Right ventricle myocardium inferior (tissue), 1 donor: ENCODE measurements around the gene DHRS1. TPM values are rescaled to one million over a fixed set of nuclear protein-coding genes. Genes with fewer than 3 reads are reported as not detected.

ENCODE experiments used
- ATAC-seq: fragments of 200-7000 bp; cut with Tn5 transposase; one replicate; pipeline ENCODE4 v1.9.1; 2020; ENCODE audit warnings: mild to moderate bottlenecking, moderate library complexity
- DNase-seq: peaks from one replicate; pipeline ENCODE4 v3.0.0; 2021; ENCODE audit errors: missing footprints
- intact Hi-C: fragments of 100-400 bp; cut with DNase I; formaldehyde crosslinking; loops from one replicate; pipeline ENCODE4 v1.11.0; 2022
- long read RNA-seq: library from polyadenylated mRNA; unstranded; transcript quantifications from one replicate; pipeline ENCODE4 v2.0.0, GENCODE V29; 2021
- total RNA-seq: library from RNA; stranded (reverse); fragmentation: NEBNext Ultra II Directional; extraction: Animal tissue kit (Norgen Biotek cat#: 25700); gene quantifications from one replicate; pipeline ENCODE4 v1.2.1, GENCODE V29; 2021
- donor health status: DM: no; HTN: yes; CAD: no; lungs with severe emphysema.

Gene DHRS1
- 8.3 TPM for total RNA-seq
- long read RNA-seq, partial matches to known transcripts, result 0 of 5 reads
- long read RNA-seq, other reads (novel, unspliced or antisense), result 5 of 5 reads

DNA sequence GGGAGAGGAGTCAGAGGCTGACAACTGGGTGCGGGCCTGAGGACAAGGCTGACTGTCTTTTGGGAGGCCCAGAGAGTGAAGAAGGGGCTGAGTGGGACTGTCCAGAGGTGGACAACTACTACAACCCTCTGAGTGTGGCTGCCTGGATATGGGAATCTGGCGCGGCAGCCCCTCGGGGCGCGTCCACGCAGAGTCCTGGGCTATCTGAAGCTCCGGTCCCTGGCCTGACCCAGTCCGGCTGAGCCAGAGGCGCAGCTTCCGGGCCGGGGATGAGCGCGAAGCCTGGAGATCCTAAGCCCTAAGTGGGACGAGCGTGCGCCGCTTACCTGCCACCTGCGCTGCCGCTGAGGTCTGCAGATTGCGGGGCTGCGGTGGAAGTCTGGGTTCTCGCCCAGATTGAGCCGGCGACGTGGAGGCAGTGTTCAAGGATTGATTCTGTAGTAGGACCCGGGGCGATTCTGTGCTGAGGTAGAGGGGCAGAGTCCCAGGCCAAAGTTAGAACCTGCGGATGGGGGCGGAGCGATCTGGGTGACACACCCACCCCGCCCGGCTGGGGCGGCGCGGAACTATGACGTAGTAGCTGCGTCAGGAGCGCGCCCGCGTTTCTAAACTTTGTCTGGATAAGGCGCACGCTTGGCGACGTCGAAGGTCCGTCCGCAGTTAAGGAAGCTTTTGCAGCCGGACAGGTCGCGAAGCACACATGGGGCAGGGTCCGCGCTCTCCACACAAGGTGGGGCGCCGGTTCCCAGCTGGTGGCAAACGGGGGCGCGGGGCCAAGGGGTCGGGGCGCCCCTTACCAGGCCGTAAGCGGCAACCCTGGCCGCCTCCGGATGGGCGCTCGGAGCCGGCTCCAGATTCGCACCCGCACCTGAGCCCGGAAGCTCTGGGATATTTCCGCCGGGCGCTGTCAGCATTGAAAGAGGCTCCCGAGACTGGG is at the start of gene DHRS1, which contains the start of gene NOP9:
TSS of gene DHRS1 (minus strand) at position 526 of the 937 bp plus-strand sequence. CDS start 674 bp downstream, outside the sequence.
TSS of gene NOP9 (plus strand) at position 596 of the 937 bp plus-strand sequence. CDS start at position 701, 105 bp downstream.
- DNase-seq, result peak; percentile 96
- intact Hi-C loops, result loop anchor here (2.0 to 5.0 kb wide), 2 partner anchors 27 to 112 kb away; partner anchors contain the start of gene IPO4
- peak; percentile 88 for ATAC-seq

DNA sequence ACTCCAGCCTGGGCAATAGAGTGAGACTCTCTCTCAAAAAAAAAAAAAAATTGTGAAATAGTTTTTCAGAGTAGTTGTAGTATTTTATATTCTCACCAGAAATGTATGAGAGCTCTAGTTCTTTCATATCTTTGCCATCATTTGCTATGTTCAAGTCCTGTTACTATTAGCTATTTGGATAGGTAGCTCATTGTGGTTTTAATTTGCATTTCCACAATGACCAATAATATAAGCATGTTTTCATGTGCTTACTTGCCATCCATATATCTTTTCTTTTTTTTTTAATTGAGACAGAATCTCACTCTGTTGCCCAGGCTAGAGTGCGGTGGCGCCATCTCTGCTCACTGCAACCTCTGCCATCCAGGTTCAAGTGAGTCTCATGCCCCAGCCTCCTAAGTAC is 48.6 kb upstream of the DHRS1 start:
- ATAC-seq, result no peak
- intact Hi-C loops, result no loop called here
- no peak for DNase-seq

- DNase-seq (no peak), ATAC-seq (no peak)
- intact Hi-C loops, result no loop called here
These were observed 47.6 kb upstream of the DHRS1 start for GRCh38 chr14:24347134-24347533.

GRCh38 chr14:24343795-24344660 is 44.4 kb upstream of the DHRS1 start:
- DNase-seq (no peak), ATAC-seq (no peak)
- intact Hi-C loops, result no loop called here

DNA sequence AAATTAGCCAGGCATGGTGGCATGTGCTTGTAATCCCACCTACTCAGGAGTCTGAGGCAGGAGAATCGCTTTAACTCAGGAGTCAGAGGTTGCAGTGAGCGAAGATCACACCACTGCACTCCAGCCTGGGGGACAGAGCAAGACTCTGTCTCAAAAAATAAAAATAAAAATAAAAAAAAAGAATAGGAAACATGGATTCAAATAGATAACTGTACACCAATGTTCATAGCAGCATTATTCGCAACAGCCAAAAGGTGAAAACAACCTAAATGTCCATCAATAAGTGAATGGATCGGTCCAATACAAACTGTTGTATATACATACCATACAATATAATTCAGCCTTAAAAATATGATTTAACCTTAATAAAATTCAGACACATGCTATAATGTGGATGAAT is 43.3 kb upstream of the DHRS1 start:
- ATAC-seq (no peak), DNase-seq (no peak)
- intact Hi-C loops, result no loop called here

DNA sequence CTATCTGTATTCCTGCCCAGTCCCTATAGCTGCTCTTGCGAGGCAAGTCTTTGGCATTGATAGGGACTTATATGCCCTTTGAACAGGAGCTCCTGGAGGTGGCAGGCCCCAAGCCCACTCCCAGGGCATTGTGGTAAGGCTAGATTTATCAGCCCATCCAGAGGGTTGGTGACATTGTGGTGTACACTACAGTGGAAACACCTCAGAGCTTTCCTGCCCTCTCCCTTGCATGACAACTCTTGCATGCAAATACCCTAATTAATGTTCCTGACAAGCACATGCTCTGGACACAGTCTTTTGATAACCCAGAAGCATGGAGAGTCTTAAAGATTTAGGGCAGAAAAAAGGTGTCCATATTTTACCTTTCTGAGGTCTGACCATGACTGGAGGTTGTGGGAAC is 41.0 kb upstream of the DHRS1 start:
- DNase-seq, result no peak
- no peak for ATAC-seq
- intact Hi-C loops, result no loop called here

DNA sequence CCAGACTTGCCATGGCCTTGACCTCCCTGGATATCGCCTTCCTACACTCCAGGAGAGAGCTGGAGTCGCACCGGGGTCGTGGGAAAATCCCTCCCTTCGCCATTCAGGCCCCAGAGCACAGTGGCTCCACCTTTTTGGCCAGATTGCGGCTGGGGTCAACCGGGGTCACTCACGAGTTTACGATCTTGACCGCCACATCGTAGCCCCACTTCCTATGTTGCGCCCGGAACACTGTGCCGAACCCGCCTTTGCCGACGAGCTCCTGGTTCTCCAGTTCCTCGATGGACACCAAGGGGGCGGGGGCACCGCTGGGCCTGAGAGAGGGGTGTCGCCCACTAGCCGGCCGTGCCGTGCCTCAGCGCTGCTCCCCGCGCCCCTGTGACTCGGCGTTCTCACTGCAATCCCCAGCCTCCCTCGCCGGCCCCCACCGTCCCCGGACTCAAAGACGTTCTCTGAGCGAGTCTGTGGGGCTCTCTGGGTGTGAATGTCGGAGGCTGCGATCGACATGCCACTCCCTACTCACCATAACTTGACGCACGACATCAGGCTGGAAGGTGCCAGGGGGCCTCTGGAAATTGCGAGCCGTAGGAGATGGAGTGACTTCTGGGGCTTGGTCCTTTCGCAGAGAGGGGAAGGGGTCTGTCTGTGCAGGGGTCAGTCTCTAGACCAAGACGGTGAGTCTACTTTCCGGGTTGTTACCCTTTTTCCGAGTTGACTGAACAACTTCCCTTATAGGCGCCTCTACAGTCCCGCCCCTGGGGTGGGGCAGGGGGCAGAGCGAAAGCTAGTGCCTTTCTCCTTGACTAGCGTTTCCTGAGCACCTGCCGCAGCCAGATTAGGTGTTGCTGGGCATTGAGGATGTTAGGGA is 39.9 kb upstream of the DHRS1 start, which contains the start of gene RIPK3:
TSS of gene RIPK3 (minus strand) at position 708 of the 868 bp plus-strand sequence. CDS start at position 543, 165 bp downstream.
- intact Hi-C loops, result no loop called here
- DNase-seq (peak; percentile 86), ATAC-seq (peak; percentile 53)

DNA sequence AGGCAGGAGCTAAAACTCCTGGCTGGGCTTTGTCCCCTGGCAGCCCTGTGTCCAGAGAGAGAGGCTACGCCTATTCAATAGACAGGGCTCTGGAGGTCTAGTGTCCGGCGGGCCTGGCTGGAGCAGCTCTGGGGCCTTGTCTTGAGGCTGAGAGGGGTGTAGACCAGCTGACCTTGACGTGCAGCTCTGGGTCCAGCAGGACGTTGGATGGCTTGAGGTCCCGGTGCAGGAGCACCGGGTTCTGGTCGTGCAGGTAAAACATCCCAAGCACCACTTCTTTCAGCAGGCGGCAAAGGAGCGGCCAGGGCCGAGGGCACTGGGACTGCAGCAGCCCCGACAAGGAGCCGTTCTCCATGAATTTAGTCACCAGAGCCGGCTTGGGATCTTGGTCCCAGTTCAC is 39.3 kb upstream of the DHRS1 start:
- DNase-seq (no peak), ATAC-seq (no peak)
- intact Hi-C loops, result no loop called here

GRCh38 chr14:24337824-24338175 is 38.2 kb upstream of the DHRS1 start:
- DNase-seq (no peak), ATAC-seq (no peak)
- intact Hi-C loops, result no loop called here

DNA sequence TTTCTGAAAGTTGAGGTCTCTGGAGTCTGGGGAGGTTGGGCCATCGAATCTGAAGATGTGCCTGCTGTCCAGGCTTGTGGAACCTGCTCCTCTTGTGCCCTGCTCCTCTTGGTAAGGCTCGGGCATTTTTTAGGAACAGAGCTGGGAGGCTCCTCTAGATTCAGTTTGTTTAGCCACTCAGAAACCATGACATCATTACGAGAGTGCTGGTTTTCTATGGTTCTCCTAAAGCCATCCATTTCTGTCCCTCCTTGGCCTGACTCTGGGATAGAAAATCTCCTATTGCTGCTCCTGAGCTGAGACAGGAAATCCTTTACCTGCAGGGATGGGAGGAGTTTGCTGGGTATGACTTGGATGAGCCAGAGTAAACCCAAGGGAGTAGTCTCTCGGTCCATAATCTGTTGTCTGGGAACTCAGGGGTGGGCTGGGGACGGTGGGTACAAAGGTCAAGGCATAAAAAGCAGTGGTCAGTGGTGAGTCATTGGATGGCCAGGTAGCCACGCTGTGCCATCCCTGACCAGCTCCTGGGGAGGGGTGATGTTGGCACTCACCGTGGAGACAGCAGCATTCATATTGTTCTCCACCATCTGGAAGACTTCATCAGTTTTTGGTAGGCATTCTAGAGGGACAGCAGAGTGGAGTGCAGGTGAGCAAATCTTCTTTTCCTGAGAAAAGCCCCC is 37.7 kb upstream of the DHRS1 start:
- ATAC-seq (no peak), DNase-seq (no peak)
- intact Hi-C loops, result no loop called here

GRCh38 chr14:24335461-24336171 is 36.0 kb upstream of the DHRS1 start:
- no peak for DNase-seq
- no peak for ATAC-seq
- intact Hi-C loops, result loop anchor here (2.0 kb wide), 2 partner anchors 31 to 95 kb away; no protein-coding TSS in a partner anchor

DNA sequence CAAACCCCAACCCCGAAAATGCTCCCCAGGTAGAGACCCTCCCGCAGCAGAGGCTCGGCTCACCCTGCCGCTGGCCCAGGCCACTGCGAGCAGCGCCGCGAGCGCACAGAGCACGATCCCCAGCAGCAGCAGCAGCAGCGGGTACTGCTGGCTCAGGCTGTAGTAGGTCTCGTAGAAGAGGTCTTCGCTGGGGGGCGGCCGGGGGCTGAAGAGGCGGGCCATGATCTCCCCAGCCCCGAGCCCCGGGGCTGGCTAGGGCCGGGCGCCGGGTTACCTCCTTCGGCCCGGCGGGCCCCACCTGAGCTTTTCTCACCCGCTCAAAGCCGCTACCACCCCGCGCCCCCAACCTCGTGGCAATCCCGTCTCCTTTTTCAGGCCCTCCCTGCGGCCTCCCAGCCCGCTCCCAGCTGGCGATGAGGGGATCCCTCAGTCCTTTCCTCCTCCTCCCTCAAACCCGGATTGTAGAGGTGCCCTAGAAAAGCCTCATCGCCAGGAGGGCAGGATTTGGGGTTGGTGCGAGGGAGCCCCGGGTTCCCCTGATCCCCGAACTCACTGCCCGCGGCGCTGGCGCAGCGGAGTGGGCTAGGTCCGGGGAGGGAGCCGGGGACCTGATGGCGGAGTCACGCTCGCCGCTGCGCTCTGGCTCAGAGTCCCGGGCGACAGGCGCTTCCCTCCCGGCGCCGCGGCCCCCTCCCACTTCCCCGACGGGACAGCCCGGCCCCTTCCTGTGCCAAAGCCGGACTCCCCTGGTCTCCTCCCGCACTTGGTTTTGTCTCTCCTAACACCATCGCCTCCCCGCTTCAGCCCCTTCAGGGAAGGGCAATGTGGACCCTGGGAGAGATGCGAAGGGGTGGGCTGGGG is 35.1 kb upstream of the DHRS1 start, which contains the start of gene ADCY4:
TSS of gene ADCY4 (minus strand) at position 641 of the 861 bp plus-strand sequence. CDS start at position 222, 419 bp downstream.
- ATAC-seq (no peak), DNase-seq (no peak)
- intact Hi-C loops, result loop anchor here (2.0 kb wide), 2 partner anchors 32 to 96 kb away; no protein-coding TSS in a partner anchor

DNA sequence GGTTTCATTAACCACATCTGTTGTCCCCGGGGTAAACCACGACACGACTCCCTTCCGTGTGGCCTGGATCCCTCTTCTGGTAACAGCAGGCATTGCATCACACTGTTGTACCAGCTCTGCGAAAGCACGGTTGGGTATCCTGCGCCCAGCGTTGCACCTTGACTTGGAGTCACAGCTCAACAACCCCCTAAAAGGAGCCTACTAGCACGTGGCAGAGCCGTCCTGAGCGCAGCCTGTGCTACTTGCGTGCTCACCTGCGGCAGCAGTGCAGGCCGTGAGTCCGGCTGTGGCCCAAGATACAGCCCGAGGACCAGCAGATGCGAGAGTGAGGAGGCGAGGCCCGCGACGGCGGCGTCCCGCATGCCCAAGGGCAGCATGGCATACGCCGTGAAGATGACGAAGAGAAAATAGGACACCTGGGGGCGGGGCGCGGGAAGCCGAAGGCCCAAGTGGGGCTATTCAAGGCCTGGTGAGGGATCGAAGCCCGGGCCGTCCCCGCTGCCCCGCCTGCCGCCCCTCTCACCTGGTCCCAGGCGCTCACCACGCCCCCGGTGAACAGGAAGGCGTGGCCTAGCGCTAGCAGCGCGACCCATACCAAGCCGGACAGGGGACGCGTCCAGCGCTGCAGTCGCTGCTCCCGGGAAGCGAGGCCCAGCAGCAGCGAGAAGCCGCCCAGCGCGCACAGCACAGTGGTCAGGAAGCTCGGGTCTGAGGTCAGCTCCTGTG is 32.9 kb upstream of the DHRS1 start:
- peak; percentile 70 for ATAC-seq
- intact Hi-C loops, result no loop called here
- DNase-seq, result peak; percentile 77

DNA sequence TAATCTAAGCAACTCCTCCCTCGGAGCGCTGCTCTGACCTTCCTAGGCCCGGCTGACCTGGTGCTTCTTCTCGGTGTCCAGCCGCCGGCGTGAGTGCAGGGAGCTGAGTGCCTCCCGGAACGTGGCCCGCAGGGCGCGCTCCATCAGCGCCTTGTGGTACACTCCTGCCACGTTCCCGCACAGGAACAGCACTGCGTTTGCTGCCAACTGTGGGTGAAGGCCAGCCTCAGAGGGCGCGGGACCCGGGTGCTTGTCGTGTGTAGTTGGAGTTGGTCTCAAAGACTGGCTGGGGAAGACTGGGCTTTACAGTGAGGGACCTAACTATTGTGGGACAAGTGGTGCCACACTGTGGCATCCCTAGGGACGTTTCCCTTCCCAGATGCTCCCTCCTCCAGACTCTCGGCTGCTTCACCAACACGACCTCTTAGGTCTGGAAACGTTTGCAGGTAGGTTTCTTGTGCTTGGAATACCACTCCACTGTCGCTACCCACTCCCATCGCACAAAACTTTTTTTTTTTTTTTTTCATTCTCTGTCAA is 32.2 kb upstream of the DHRS1 start:
- ATAC-seq (no peak), DNase-seq (no peak)
- intact Hi-C loops, result no loop called here

GRCh38 chr14:24330973-24331674 is 31.5 kb upstream of the DHRS1 start:
- intact Hi-C loops, result no loop called here

More at GRCh38 chr14:24330973-24331674, 31.5 kb upstream of the DHRS1 start:
- ATAC-seq (no peak), DNase-seq (no peak)
